Measurements from ENCODE around the gene SYTL3.

GRCh38 chr6:158786645-158787304, 136.9 kb downstream of the SYTL3 start:
- TF ChIP-seq CTCF (conservative IDR thresholded peaks at IDR 0.05; ENCODE audit: low read length) = no peak
- no peak for TF ChIP-seq EZH2phosphoT487 (IDR thresholded peaks at IDR 0.05; ENCODE audit: borderline replicate concordance)
